T-helper 1 cell (primary cell): ENCODE measurements around the gene MAP3K12.

Source experiments
- DNase-seq, 5 donors: peaks; one replicate each; pipeline ENCODE4 v3.0.0-alpha.2; 2012 to 2020

MAP3K12 gene

DNA sequence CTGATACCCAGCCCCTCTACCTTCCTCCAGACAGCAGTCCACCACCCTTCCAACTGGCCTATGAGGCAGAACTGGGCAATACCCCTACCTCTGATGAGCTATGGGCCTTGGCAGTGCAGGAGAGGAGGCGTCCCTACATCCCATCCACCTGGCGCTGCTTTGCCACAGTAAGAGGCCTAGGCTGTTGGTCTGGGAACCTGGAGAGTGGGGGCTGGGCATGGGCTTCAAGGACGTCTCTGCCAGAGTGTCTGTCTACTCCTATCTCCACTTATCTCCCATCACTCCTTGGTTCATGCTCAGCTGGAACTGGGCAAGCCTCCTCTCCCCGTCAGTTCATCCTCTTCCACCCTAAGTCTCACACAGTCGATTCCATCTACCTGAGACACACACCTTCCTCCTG is 69.1 kb downstream of the MAP3K12 start:
- no peak for DNase-seq
